HepG2 (cell line): ENCODE data around the gene MICOS13. TPM values are rescaled to one million over a fixed set of nuclear protein-coding genes. Genes with fewer than 3 reads are reported as not detected.
A peak's percentile ranks its signal among the peaks of the same experiment; 100 is the strongest.

Experiments
- HNF4G ChIP-seq, 2 experiments: sonication (generic) in 1 of 2; formaldehyde crosslinking in 1 of 2; IDR thresholded peaks; 2 replicates each; pipeline versions ENCODE4 v1.4.0 to v1.6.1; 2011 to 2020; ENCODE audit warnings: borderline replicate concordance in 2 of 2, low read depth in 2 of 2, mild to moderate bottlenecking in 2 of 2, low read length in 1 of 2, missing genetic modification reagents in 1 of 2, moderate library complexity in 1 of 2
- HOXA7 ChIP-seq: sonication (generic); formaldehyde crosslinking; IDR thresholded peaks from 2 replicates; pipeline ENCODE4 v1.8.1; 2022; ENCODE audit warnings: mild to moderate bottlenecking, missing genetic modification reagents, moderate library complexity
- ISL2 ChIP-seq: sonication (generic); formaldehyde crosslinking; IDR thresholded peaks from 2 replicates; pipeline ENCODE4 v1.5.0; 2020; ENCODE audit warnings: missing genetic modification reagents
- KDM1A ChIP-seq: IDR thresholded peaks from 2 replicates; pipeline ENCODE4 v1.6.1; 2016; ENCODE audit warnings: missing compliant biosample characterization
- NBN ChIP-seq: fragments of 450-650 bp; conservative IDR thresholded peaks from 2 replicates; pipeline ENCODE4 v1.6.1; 2017
- NPAS2 ChIP-seq: sonication (generic); formaldehyde crosslinking; IDR thresholded peaks from 2 replicates; pipeline ENCODE4 v1.8.0; 2022; ENCODE audit warnings: mild to moderate bottlenecking, missing genetic modification reagents, borderline replicate concordance
- NR2F6 ChIP-seq, 2 experiments: IDR thresholded peaks; 2 replicates each; pipeline ENCODE4 v1.6.1; 2016; ENCODE audit warnings: antibody characterized with exemption in 1 of 2, mild to moderate bottlenecking in 1 of 2
- RCOR2 ChIP-seq: IDR thresholded peaks from 2 replicates; pipeline ENCODE4 v1.6.1; 2016; ENCODE audit warnings: missing biosample characterization, missing genetic modification reagents
- SALL2 ChIP-seq: sonication (generic); formaldehyde crosslinking; IDR thresholded peaks from 2 replicates; pipeline ENCODE4 v1.8.1; 2023; ENCODE audit warnings: mild to moderate bottlenecking, missing genetic modification reagents, inconsistent platforms
- SRSF1 ChIP-seq: fragments of 200-400 bp; formaldehyde crosslinking; optimal IDR thresholded peaks from 2 replicates; pipeline ENCODE3; 2017; ENCODE audit warnings: mild to moderate bottlenecking, low read depth, low read length, moderate library complexity
- TOE1 ChIP-seq: sonication (generic); formaldehyde crosslinking; IDR thresholded peaks from 2 replicates; pipeline ENCODE4 v1.4.0; 2020; ENCODE audit warnings: mild to moderate bottlenecking, missing genetic modification reagents
- ZBTB21 ChIP-seq: sonication (generic); formaldehyde crosslinking; IDR thresholded peaks from 2 replicates; pipeline ENCODE4 v1.4.0; 2020; ENCODE audit warnings: missing genetic modification reagents
- ZBTB7B ChIP-seq: sonication (generic); formaldehyde crosslinking; IDR thresholded peaks from 2 replicates; pipeline ENCODE4 v1.4.0; 2020; ENCODE audit warnings: missing genetic modification reagents
- ZNF124 ChIP-seq: sonication (generic); formaldehyde crosslinking; IDR thresholded peaks from 2 replicates; pipeline ENCODE4 v1.4.0; 2020; ENCODE audit warnings: missing genetic modification reagents
- ZNF670 ChIP-seq: sonication (generic); formaldehyde crosslinking; IDR thresholded peaks from 2 replicates; pipeline ENCODE4 v1.8.0; 2022; ENCODE audit warnings: mild to moderate bottlenecking, missing genetic modification reagents, borderline replicate concordance
- ZNF790 ChIP-seq: sonication (generic); formaldehyde crosslinking; IDR thresholded peaks from 2 replicates; pipeline ENCODE4 v1.8.0; 2022; ENCODE audit warnings: missing genetic modification reagents, mild to moderate bottlenecking, borderline replicate concordance
- ZSCAN22 ChIP-seq: sonication (generic); formaldehyde crosslinking; IDR thresholded peaks from 2 replicates; pipeline ENCODE4 v1.4.0; 2020; ENCODE audit warnings: mild to moderate bottlenecking, missing genetic modification reagents
- polyA plus RNA-seq, 8 experiments: library from polyadenylated mRNA; depleted of rRNA in 3 of 8; stranded (reverse) in 7 of 8; unstranded in 1 of 8; fragments of >200 nt; fragmentation: Illumina TruSeq in 4 of 8; extraction: Trizol in 4 of 8; gene quantifications; 2 replicates each; pipeline versions ENCODE4 v1.2.1 to v1.2.3, GENCODE V29; 2011 to 2016; ENCODE audit warnings: low read depth in 4 of 8, missing spikeins in 1 of 8, mixed read lengths in 1 of 8; ENCODE audit not compliant: insufficient read depth in 1 of 8
- total RNA-seq, 5 experiments: library from RNA; depleted of rRNA; stranded (reverse); fragments of >200 nt; fragmentation: Illumina TruSeq; extraction: Trizol; gene quantifications; 2 replicates each; pipeline ENCODE4 v1.2.3, GENCODE V29; 2016; ENCODE audit warnings: low read depth in 1 of 5
- TF ChIP-seq, protein P1 (sequence below), 2 experiments: sonication (generic) in 1 of 2; formaldehyde crosslinking in 1 of 2; IDR thresholded peaks; 2 replicates each; pipeline versions ENCODE4 v1.4.0 to v1.6.1; 2016 to 2020; ENCODE audit warnings: borderline replicate concordance in 1 of 2, low read depth in 1 of 2, mild to moderate bottlenecking in 1 of 2, missing genetic modification reagents in 1 of 2
- TF ChIP-seq, protein P2 (sequence below): sonication (generic); formaldehyde crosslinking; IDR thresholded peaks from 2 replicates; pipeline ENCODE4 v1.8.0; 2022; ENCODE audit warnings: mild to moderate bottlenecking, missing genetic modification reagents, moderate library complexity
- TF ChIP-seq, protein P3 (sequence below): sonication (generic); formaldehyde crosslinking; IDR thresholded peaks from 2 replicates; pipeline ENCODE4 v1.4.0; 2020; ENCODE audit warnings: mild to moderate bottlenecking, missing genetic modification reagents
- TF ChIP-seq, protein P4 (sequence below): sonication (generic); formaldehyde crosslinking; IDR thresholded peaks from 2 replicates; pipeline ENCODE4 v1.5.1; 2020; ENCODE audit warnings: missing genetic modification reagents, mild to moderate bottlenecking, borderline replicate concordance

The MICOS13 gene
- total and polyA plus RNA-seq, 2 of the 13 experiments (the other 11 are each of a cell fraction or from before 2014, with no cell fraction given) = 28.8 to 35.4 TPM

DNA sequence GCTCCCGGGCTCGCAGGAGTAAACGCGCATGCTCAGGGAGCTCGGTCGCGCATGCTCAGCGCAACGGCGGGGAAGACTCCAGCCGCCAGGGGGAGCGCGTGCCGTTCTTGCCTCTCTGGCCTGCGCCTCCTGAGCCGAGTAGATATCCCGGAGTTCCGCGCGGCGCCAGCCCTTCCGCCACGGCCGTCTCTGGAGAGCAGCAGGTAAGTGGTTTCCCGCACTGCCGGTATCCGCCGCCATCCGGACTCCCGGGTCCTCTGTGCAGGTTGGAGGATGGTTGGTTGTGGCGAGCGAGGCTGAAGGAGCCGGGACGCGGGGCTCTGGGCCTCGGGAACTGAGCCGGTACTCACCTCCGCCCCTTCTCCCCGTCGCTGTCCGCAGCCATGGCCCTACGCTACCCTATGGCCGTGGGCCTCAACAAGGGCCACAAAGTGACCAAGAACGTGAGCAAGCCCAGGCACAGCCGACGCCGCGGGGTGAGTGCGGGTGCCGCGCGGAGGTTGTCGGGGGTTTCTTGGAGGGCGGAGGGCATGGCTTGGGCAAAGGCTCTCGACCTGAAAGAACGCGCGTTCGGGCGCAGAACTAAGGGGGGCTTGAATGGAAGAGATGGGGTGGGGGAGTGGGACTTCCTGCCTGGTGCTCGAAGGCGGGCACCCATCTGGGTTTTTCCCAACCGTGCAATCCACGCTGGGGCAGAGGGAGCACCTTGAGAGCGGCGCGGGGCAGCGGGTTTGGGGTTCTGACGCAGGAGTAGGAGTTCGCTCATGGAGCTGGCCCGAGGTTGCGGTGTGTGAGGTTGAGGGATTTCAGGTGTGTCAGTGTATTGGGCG lies 10.0 kb upstream of the MICOS13 start, which contains the start of gene RPL36 (continued):
- TF ChIP-seq, protein P1, sequence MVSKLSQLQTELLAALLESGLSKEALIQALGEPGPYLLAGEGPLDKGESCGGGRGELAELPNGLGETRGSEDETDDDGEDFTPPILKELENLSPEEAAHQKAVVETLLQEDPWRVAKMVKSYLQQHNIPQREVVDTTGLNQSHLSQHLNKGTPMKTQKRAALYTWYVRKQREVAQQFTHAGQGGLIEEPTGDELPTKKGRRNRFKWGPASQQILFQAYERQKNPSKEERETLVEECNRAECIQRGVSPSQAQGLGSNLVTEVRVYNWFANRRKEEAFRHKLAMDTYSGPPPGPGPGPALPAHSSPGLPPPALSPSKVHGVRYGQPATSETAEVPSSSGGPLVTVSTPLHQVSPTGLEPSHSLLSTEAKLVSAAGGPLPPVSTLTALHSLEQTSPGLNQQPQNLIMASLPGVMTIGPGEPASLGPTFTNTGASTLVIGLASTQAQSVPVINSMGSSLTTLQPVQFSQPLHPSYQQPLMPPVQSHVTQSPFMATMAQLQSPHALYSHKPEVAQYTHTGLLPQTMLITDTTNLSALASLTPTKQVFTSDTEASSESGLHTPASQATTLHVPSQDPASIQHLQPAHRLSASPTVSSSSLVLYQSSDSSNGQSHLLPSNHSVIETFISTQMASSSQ (IDR thresholded peaks at IDR 0.05; ENCODE audit: low read depth) = 0 out of 2 replicates have a peak, but pooled peaks have one; percentile 16
- TF ChIP-seq, protein P1 (CRISPR knock-in tag; IDR thresholded peaks at IDR 0.05; ENCODE audit: borderline replicate concordance) = peak; percentile 72
- TF ChIP-seq KDM1A (no peak), NPAS2 (CRISPR knock-in tag) (no peak), NBN (no peak), NR2F6 (IDR thresholded peaks at IDR 0.05) (no peak), NR2F6 (CRISPR knock-in tag; IDR thresholded peaks at IDR 0.05) (peak; percentile 52; the same call in 1 of the 2 replicates), ZNF670 (CRISPR knock-in tag) (peak; percentile 98), ZBTB21 (0 out of 2 replicates have a peak, but pooled peaks have one; percentile 30), RCOR2 (no peak), SALL2 (CRISPR knock-in tag) (peak; percentile 86; the same call in 1 of the 2 replicates), ZNF124 (CRISPR knock-in tag) (peak; percentile 85; the same call in 1 of the 2 replicates), ZBTB7B (0 out of 2 replicates have a peak, but pooled peaks have one; percentile 22), ISL2 (CRISPR knock-in tag) (peak; percentile 69; the same call in 1 of the 2 replicates), TOE1 (CRISPR knock-in tag) (no peak), HNF4G (IDR thresholded peaks at IDR 0.05; ENCODE audit: borderline replicate concordance, low read depth, low read length) (no peak), HNF4G (CRISPR knock-in tag; IDR thresholded peaks at IDR 0.05; ENCODE audit: borderline replicate concordance, low read depth) (peak; percentile 64; the same call in 1 of the 2 replicates), ZNF790 (CRISPR knock-in tag) (peak; percentile 98; the same call in 1 of the 2 replicates), ZSCAN22 (no peak), HOXA7 (no peak), SRSF1 (peak; percentile 93)
- TF ChIP-seq, protein P2, sequence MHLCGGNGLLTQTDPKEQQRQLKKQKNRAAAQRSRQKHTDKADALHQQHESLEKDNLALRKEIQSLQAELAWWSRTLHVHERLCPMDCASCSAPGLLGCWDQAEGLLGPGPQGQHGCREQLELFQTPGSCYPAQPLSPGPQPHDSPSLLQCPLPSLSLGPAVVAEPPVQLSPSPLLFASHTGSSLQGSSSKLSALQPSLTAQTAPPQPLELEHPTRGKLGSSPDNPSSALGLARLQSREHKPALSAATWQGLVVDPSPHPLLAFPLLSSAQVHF (CRISPR knock-in tag) = peak; percentile 63; the same call in 1 of the 2 replicates
- TF ChIP-seq, protein P3, sequence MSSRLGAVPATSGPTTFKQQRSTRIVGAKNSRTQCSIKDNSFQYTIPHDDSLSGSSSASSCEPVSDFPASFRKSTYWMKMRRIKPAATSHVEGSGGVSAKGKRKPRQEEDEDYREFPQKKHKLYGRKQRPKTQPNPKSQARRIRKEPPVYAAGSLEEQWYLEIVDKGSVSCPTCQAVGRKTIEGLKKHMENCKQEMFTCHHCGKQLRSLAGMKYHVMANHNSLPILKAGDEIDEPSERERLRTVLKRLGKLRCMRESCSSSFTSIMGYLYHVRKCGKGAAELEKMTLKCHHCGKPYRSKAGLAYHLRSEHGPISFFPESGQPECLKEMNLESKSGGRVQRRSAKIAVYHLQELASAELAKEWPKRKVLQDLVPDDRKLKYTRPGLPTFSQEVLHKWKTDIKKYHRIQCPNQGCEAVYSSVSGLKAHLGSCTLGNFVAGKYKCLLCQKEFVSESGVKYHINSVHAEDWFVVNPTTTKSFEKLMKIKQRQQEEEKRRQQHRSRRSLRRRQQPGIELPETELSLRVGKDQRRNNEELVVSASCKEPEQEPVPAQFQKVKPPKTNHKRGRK (CRISPR knock-in tag) = no peak
- TF ChIP-seq, protein P4, sequence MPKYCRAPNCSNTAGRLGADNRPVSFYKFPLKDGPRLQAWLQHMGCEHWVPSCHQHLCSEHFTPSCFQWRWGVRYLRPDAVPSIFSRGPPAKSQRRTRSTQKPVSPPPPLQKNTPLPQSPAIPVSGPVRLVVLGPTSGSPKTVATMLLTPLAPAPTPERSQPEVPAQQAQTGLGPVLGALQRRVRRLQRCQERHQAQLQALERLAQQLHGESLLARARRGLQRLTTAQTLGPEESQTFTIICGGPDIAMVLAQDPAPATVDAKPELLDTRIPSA (CRISPR knock-in tag) = no peak
